HG02588 (cell line): ENCODE data around the gene BCAS1.

Experiments used
- ATAC-seq: cut with Tn5 transposase; IDR thresholded peaks from one replicate; pipeline ENCODE4 v1.9.1; 2021; ENCODE audit warnings: mild to moderate bottlenecking, moderate library complexity; ENCODE audit not compliant: unreplicated experiment

Gene BCAS1

GRCh38 chr20:53964501-53965253 lies 105.7 kb downstream of the BCAS1 start:
- no peak for ATAC-seq

GRCh38 chr20:53964067-53964466 lies 106.3 kb downstream of the BCAS1 start:
- ATAC-seq, result no peak

GRCh38 chr20:53963635-53964034 lies 106.8 kb downstream of the BCAS1 start:
- ATAC-seq, result no peak

- ATAC-seq, result no peak
These were observed 108.0 kb downstream of the BCAS1 start for GRCh38 chr20:53962388-53962787.

GRCh38 chr20:53961527-53961926 lies 108.9 kb downstream of the BCAS1 start:
- ATAC-seq, result no peak

DNA sequence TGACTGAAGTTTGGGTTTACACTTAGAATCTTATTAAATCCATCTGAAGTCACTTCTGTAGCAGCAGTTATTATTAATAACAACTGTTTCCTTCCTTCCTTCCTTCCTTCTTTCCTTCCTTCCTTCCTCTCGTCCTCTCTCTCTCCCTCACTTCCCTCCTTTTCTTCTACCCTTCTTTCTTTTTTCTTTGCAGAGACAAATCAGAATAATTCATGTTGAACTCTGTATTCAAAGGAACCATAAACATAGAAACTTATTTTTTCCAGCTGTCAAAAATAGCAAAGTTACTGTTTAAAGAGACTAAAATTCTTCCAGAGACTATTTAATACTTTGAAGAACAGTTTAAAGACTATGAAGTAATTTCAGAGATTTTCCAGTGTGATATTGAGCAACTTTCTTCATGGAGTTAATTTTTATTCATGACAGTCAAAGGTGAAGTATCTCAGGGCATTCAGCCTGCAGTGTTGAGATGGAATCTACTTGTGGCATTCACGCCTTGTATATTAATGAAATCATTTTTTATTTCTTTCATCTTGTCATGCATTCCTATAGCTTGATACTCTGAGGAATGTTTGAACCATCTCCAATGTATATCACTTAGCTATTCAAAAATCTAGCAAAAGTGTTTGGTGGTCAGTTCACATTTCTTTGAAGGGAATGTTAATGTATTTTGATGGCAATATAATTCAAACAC lies 109.7 kb downstream of the BCAS1 start:
- ATAC-seq, result no peak

- ATAC-seq, result no peak
These were observed 110.3 kb downstream of the BCAS1 start for GRCh38 chr20:53959911-53960578.

DNA sequence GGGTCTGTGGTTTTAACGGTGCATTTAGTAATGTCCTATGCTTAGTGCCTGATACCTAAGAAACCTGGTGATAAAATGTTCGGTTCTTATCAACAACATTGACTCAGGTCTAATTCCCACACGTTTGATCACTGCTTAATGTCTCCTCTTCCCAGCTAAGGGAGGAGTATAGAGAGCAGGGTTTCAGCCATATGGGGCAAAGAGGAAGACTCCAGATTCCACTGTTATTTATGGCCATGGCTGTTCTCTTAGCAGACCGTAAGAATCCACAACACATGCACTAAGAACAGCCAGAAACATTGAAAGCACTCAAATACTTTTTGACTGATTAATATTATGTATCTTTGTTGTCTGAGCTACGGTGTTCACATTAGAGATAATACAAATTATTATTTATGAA lies 112.1 kb downstream of the BCAS1 start:
- no peak for ATAC-seq

DNA sequence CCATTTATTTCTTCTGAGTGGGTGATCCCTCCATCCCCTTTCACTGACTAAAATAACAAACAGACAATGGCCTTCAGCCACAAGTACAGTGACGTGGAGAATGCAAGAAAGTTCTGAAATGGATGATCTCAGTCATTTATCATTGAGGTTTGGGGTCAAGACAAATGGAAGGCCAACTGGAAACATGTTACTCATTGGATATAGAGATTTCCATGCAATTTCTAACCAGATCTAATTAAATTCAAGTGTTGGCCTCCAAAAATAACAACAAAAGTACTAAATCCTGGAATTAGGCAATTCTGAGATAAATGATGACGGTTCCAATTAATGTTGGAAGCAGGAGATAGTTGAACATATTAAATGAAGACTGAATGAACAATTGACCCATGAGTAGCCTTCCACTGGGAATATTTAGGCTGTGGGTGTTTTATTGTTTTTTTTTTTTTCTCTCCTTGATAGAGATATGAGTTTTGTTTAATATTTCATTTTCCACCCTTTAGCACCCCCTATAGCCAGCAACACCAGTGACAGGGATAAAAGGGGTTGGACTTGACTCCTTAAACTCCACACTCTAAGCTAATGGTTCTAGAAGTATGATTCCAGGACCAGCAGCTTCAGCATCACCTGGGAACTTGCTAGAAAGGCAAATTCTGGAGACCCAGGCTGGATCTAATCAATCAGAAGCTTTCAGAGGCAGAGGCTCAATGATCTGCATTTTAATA lies 112.8 kb downstream of the BCAS1 start:
- ATAC-seq, result no peak

DNA sequence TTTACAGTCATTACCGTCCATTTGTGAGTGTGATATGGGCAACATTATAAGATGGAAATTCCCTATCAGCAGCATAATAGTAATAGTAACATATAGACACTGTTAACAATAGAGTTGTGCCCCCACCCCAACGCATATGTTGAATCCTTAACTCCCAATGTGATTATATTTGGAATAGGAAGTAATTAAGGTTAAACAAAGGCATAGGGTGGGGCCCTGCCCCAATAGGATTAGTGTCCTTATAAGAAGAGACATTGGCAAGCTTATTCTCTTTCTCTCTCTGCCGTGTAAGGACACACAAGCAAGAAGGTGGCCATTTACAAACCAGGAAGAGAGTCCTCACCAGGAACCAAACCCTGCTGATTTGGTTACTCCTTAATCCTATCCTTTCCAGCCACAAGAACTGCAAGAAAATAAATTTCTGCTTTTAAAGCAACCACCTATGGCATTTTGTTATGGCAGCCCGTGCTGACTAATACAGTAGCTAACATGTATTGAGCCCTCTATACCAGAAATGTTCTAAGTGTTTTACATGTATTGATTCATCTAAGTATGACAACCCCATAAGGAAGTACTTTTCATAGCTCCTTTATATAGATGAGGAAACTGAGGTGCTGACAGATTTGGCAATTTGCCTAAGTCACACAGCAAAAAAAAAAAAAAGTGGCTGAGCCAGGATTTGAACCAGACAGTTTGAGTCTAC lies 114.2 kb downstream of the BCAS1 start:
- ATAC-seq, result no peak

- ATAC-seq, result no peak
These were observed 115.4 kb downstream of the BCAS1 start for GRCh38 chr20:53954723-53955658.

- ATAC-seq, result no peak
These were observed 117.8 kb downstream of the BCAS1 start for GRCh38 chr20:53952528-53953096.

- no peak for ATAC-seq
These were observed 119.8 kb downstream of the BCAS1 start for GRCh38 chr20:53950578-53950977.

DNA sequence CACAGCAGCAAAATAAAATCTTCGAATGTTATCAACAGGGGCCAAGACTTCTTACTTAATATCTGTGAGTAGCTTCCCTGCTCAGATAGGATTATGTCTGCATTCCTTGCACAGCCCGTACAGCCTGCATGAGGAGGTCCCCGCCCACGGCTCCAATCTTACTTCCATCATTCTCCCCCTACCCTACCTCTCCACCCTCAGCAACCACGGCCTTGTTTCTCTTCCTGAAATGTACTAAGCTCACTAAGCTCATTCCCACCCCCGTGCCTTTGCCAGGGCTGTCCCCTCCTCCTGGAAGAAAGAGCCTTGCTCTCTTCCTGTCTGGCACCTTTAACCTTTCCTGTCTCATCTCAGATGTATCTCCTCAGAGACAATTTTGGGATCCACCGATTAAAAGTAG lies 120.4 kb downstream of the BCAS1 start:
- ATAC-seq, result no peak

GRCh38 chr20:53949319-53949839 lies 121.0 kb downstream of the BCAS1 start:
- peak; percentile 87 for ATAC-seq

- peak; percentile 17 for ATAC-seq
These were observed 121.7 kb downstream of the BCAS1 start for GRCh38 chr20:53948383-53949318.

DNA sequence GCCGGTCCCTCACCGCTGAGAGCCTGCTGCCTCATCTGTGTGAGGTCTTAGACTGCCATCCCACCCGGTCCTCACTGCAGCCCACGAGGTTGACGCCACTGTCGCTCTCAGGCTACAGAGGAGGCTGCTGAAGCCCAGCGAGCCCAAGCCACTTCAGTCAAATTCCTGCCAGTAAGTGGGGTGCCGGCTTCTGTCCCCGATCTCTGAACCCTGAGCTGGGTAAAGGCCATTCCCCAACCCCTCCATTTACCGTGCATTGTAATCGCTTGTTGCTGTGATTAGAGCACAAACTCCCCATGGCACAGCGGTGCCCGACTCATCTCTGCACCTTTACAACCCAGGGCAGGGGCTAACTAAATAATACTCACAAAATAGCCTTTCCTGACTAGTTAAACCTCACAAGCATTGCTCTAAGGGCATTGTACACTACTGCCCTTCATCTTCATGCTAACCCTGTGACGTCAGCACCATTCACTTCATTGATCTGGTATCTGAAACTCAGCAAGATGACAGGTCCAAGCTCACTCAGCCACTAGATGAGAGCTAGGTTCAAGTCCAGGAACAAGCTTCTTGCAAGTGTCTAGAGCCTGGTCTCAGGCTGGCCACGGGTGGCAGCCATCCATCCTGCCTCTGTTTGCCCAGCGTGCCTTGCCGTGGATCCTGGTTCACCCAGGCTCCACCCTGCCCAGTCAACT lies 122.7 kb downstream of the BCAS1 start:
- ATAC-seq, result no peak
